GM12891 (cell line): Measurements from ENCODE around the gene ZNF850.

Experiments
- POLR2A ChIP-seq: IDR thresholded peaks from 2 replicates; pipeline ENCODE4 v1.6.1; 2011; ENCODE audit warnings: low read depth, low read length, control low read depth
- POLR2AphosphoS5 ChIP-seq: IDR thresholded peaks from 2 replicates; pipeline ENCODE4 v1.6.1; 2011; ENCODE audit warnings: low read depth, low read length, control low read depth

DNA sequence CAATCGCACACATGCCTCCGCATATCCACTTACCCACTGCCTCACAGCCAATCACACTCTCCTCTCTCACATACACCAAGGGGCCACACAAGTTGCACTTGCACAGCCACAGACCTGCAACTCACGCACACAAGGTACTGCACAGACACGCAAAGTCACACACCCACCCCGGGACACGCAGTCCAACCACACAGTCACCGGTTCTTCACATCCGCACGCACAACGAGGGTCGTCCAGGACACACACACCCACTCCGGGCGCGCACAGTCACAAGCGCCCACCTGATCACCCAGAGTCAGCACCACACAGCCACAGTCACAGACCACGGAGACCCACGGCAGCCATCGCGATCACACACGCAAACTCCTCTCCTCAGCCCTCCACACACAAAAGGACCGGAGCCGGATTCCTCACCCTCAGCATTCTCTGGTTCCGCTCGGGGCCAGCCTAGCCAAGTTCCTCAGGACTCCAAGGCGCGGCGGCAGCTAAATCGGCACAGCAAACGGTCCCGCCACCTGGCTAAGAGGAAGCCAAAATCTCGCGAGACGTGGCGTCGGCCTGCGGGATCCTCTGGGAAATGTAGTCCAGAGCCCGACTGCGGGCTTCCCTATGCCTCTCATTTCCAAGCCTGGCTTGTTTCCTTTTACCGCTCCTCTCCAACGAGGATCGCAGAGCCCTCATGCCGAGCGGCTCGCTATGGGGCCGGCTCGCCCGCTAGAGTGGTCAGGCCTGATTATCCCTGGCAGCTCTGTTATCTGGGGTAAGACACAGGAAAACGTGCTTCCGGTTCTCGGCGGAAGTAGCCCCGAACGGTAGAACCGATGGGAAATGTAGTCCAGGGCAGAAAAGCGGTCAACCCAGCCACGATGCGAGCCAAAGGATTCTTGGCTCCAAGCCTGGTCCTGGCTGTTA is at the start of gene ZNF850:
- TF ChIP-seq POLR2A (peak; percentile 55; the same call in 1 of the 2 replicates), POLR2AphosphoS5 (0 out of 2 replicates have a peak, but pooled peaks have one; percentile 29)
